ENCODE measurements around the gene NLRP5. TPM values are rescaled to one million over a fixed set of nuclear protein-coding genes. Genes with fewer than 3 reads are reported as not detected.
"Not testable (repeated sequence)": the region's sequence is repeated elsewhere in the genome, so short reads cannot be mapped to it uniquely, and the experiment has no call there.

NLRP5 gene
- polyA plus RNA-seq = not detected

GRCh38 chr19:55986487-55986886 is at the start of gene NLRP5:
TSS of gene NLRP5 (plus strand) at chr19:55986775.
- WGBS, 3 donors = 42 to 44% (median 43%) methylated on average over 10 of the region's 10 CpGs
- no peak within 1 kb of the TSS for H3K27ac ChIP-seq (ENCODE audit: low read depth, low read length)

GRCh38 chr19:55939206-55939605 is 47.4 kb upstream of the NLRP5 start:
- WGBS, 3 donors = 67 to 75% (median 68%) methylated on average over 7 of the region's 7 CpGs
- no peak overlapping the region for H3K27ac ChIP-seq (ENCODE audit: low read depth, low read length)

- no peak overlapping the region for H3K27ac ChIP-seq (ENCODE audit: low read depth, low read length)
- 86 to 94% (median 91%) methylated on average over 11 of the region's 11 CpGs for WGBS, 3 donors
Measured at GRCh38 chr19:55940306-55940705, 46.3 kb upstream of the NLRP5 start.

GRCh38 chr19:55947532-55947931 is 39.0 kb upstream of the NLRP5 start, which contains the start of gene NLRP8:
TSS of gene NLRP8 (plus strand) at chr19:55947832.
- 71 to 83% (median 80%) methylated on average over 8 of the region's 8 CpGs for WGBS, 3 donors
- H3K27ac ChIP-seq (ENCODE audit: low read depth, low read length) = no peak within 1 kb of the TSS

- WGBS, 3 donors = 79 to 92% (median 91%) methylated on average over 19 of the region's 19 CpGs
- not testable (repeated sequence) for H3K27ac ChIP-seq (ENCODE audit: low read depth, low read length)
Measured at GRCh38 chr19:55950566-55950965, 36.0 kb upstream of the NLRP5 start.

- WGBS, 3 donors = 84 to 94% (median 93%) methylated on average over 7 of the region's 7 CpGs
- H3K27ac ChIP-seq (ENCODE audit: low read depth, low read length) = no peak overlapping the region
Measured at GRCh38 chr19:55956431-55956830, 30.1 kb upstream of the NLRP5 start.

- 36 to 79% (median 75%) methylated on average over 4 of the region's 4 CpGs for WGBS, 3 donors
- H3K27ac ChIP-seq (ENCODE audit: low read depth, low read length) = no peak overlapping the region
Measured at GRCh38 chr19:55958356-55958755, 28.2 kb upstream of the NLRP5 start.

GRCh38 chr19:55959996-55960675 is 26.4 kb upstream of the NLRP5 start:
- H3K27ac ChIP-seq (ENCODE audit: low read depth, low read length) = no peak overlapping the region
- 78 to 89% (median 80%) methylated on average over 6 of the region's 6 CpGs for WGBS, 3 donors

GRCh38 chr19:55962186-55962585 is 24.4 kb upstream of the NLRP5 start:
- WGBS, 3 donors = 90 to 93% (median 93%) methylated on average over 10 of the region's 10 CpGs
- H3K27ac ChIP-seq (ENCODE audit: low read depth, low read length) = no peak overlapping the region

GRCh38 chr19:55973982-55974381 is 12.6 kb upstream of the NLRP5 start:
- H3K27ac ChIP-seq (ENCODE audit: low read depth, low read length) = no peak overlapping the region
- 33 to 48% (median 34%) methylated on average over 3 of the region's 3 CpGs for WGBS, 3 donors

- H3K27ac ChIP-seq (ENCODE audit: low read depth, low read length) = no peak overlapping the region
- WGBS, 3 donors = 58 to 77% (median 74%) methylated on average over 9 of the region's 9 CpGs
Measured at GRCh38 chr19:55980415-55980814, 6.2 kb upstream of the NLRP5 start.

- no peak overlapping the region for H3K27ac ChIP-seq (ENCODE audit: low read depth, low read length)
- WGBS, 3 donors = 69 to 87% (median 81%) methylated on average over 1 of the region's 1 CpG
Measured at GRCh38 chr19:55985254-55985653, 1.3 kb upstream of the NLRP5 start.

GRCh38 chr19:55990831-55991230 is 4.3 kb downstream of the NLRP5 start:
- 66 to 85% (median 83%) methylated on average over 5 of the region's 5 CpGs for WGBS, 3 donors
- H3K27ac ChIP-seq (ENCODE audit: low read depth, low read length) = no peak overlapping the region

GRCh38 chr19:55993492-55993891 is 6.9 kb downstream of the NLRP5 start:
- WGBS, 3 donors = 15 to 49% (median 40%) methylated on average over 1 of the region's 1 CpG
- H3K27ac ChIP-seq (ENCODE audit: low read depth, low read length) = no peak overlapping the region

- H3K27ac ChIP-seq (ENCODE audit: low read depth, low read length) = no peak overlapping the region
- 55 to 79% (median 69%) methylated on average over 1 of the region's 1 CpG for WGBS, 3 donors
Measured at GRCh38 chr19:56014765-56015164, 28.2 kb downstream of the NLRP5 start.

GRCh38 chr19:56015756-56016155 is 29.2 kb downstream of the NLRP5 start:
- no peak overlapping the region for H3K27ac ChIP-seq (ENCODE audit: low read depth, low read length)
- WGBS, 3 donors = 24 to 31% (median 30%) methylated on average over 5 of the region's 5 CpGs

GRCh38 chr19:56019325-56019724 is 32.8 kb downstream of the NLRP5 start:
- whole genome bisulfite sequencing, 3 donors = 57 to 88% (median 67%) methylated on average over 1 to 2 of the region's 2 CpGs
- not testable (repeated sequence) for H3K27ac ChIP-seq (ENCODE audit: low read depth, low read length)

- 60 to 77% (median 70%) methylated on average over 6 of the region's 7 CpGs for WGBS, 3 donors
- H3K27ac ChIP-seq (ENCODE audit: low read depth, low read length) = not testable (repeated sequence)
Measured at GRCh38 chr19:56020355-56020975, 33.9 kb downstream of the NLRP5 start.

- WGBS, 3 donors = 87 to 93% (median 89%) methylated on average over 15 of the region's 15 CpGs
- H3K27ac ChIP-seq (ENCODE audit: low read depth, low read length) = no peak overlapping the region
Measured at GRCh38 chr19:56026769-56027168, 40.2 kb downstream of the NLRP5 start.

GRCh38 chr19:56053596-56053995 is 67.0 kb downstream of the NLRP5 start:
- no peak overlapping the region for H3K27ac ChIP-seq (ENCODE audit: low read depth, low read length)
- WGBS, 3 donors = 83 to 87% (median 86%) methylated on average over 18 of the region's 18 CpGs
